Brain microvascular endothelial cell (primary cell): ENCODE data around the gene GATB.

ENCODE experiments used
- DNase-seq: peaks from one replicate; pipeline ENCODE4 v3.0.0-alpha.2; 2020
- H3K27ac ChIP-seq: fragments of 250-450 bp; sonication (Bioruptor Pico); 2 replicates; pipeline ENCODE4 v1.5.1; 2020; ENCODE audit warnings: mild to moderate bottlenecking, moderate library complexity
- H3K27me3 ChIP-seq: fragments of 250-450 bp; sonication (Bioruptor Pico); replicated peaks from 2 replicates; pipeline ENCODE4 v1.5.1; 2020; ENCODE audit warnings: mild to moderate bottlenecking
- H3K36me3 ChIP-seq: fragments of 250-450 bp; sonication (Bioruptor Pico); replicated peaks from 2 replicates; pipeline ENCODE4 v1.5.1; 2020; ENCODE audit warnings: mild to moderate bottlenecking
- H3K4me3 ChIP-seq: 2 replicates; pipeline ENCODE4 v1.5.1; 2011; ENCODE audit warnings: low read depth, mild to moderate bottlenecking, control low read depth, low read length, moderate library complexity
- CTCF ChIP-seq: IDR thresholded peaks from 2 replicates; pipeline ENCODE4 v1.5.1; 2011; ENCODE audit warnings: low read depth, mild to moderate bottlenecking, moderate library complexity, low read length, control low read depth, inconsistent platforms; ENCODE audit errors: missing control alignments
- in situ Hi-C: cut with HindIII; loops from 2 replicates; pipeline ENCODE4 v1.10.0; 2017; ENCODE audit warnings: low sequenced_read_pairs, low pct_ligation_motif_present

Gene GATB

DNA sequence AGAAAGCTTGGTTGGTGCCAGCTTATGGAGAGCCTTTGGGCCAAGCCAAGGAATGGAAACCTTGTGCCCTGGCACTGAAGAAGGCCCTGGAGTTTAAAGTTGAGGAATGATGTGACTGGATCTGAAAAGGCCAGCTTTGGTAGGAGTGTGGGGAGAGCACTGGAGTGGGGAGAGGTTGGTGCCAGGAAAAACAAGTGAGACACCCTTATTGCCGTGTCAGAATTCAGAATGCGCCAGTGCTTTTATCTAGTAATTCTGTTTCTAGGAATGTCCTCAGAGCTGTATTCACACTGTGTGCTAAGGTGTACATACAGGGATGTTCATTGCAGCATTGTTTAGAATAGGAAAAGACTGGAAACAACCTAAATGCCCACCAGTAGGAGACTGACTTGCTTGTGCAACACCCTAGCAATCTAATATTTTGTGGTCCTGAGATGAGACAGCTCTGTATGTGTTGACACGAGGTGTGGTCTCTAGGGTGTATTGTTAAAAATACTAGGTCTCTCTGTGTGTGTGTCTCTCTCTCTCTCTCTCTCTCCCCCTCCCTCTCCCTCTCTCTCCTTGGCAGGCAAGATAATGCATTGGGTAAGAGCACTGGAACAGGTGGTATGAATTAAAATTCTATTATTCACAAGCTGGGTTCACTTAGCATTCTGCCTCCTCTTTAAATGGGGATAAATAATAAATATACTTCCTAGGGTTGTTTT, 107.8 kb downstream of the GATB start:
- no peak for TF ChIP-seq CTCF
- Histone ChIP-seq H3K27ac (no peak overlapping the region), H3K4me3 (no peak overlapping the region), H3K36me3 (no peaks in the 10 kb centered on the region), H3K27me3 (no peaks in the 10 kb centered on the region)
- in situ Hi-C loops, result no loop called here
- no peak for DNase-seq

DNA sequence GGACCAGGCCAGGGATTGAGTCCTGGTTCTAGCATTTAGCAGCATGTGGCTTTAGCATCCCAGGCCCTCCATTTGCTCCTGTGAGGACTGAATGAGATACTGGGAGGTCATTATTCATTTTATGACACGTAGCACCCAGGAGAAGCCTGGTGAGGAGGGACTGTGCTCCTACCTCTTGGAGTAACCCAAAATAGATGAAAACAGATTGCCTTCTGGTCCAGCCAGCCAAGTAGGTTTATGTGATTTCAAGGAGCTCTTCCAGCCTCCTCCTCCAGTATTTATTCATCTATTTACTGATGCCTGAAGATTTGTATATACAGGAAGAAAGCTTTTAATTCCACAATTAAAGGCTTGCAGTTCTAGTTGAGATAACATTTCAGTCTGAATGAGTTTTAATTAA, 109.3 kb downstream of the GATB start:
- H3K4me3 ChIP-seq, result no peak overlapping the region
- in situ Hi-C loops, result no loop called here
- no peak overlapping the region for H3K27ac ChIP-seq
- H3K27me3 ChIP-seq, result no peaks in the 10 kb centered on the region
- H3K36me3 ChIP-seq, result no peaks in the 10 kb centered on the region
- no peak for DNase-seq
- no peak for TF ChIP-seq CTCF

- no peaks in the 10 kb centered on the region for H3K27me3 ChIP-seq
- H3K27ac ChIP-seq, result no peak overlapping the region
- no peaks in the 10 kb centered on the region for H3K36me3 ChIP-seq
- no peak overlapping the region for H3K4me3 ChIP-seq
- DNase-seq, result no peak
- in situ Hi-C loops, result no loop called here
- TF ChIP-seq CTCF, result no peak
Measured at GRCh38 chr4:151649479-151649878, 111.3 kb downstream of the GATB start.

GRCh38 chr4:151646322-151646721, 114.5 kb downstream of the GATB start:
- Histone ChIP-seq H3K4me3 (no peak overlapping the region), H3K36me3 (no peaks in the 10 kb centered on the region), H3K27me3 (no peaks in the 10 kb centered on the region), H3K27ac (no peak overlapping the region)
- in situ Hi-C loops, result no loop called here
- peak; percentile 28 for TF ChIP-seq CTCF
- DNase-seq, result no peak

GRCh38 chr4:151644622-151645021, 116.2 kb downstream of the GATB start:
- in situ Hi-C loops, result no loop called here
- Histone ChIP-seq H3K36me3 (no peaks in the 10 kb centered on the region), H3K4me3 (no peak overlapping the region), H3K27me3 (no peaks in the 10 kb centered on the region), H3K27ac (no peak overlapping the region)
- DNase-seq, result no peak
- TF ChIP-seq CTCF, result peak; percentile 70

GRCh38 chr4:151643564-151643963, 117.2 kb downstream of the GATB start:
- Histone ChIP-seq H3K36me3 (no peaks in the 10 kb centered on the region), H3K27ac (no peak overlapping the region), H3K4me3 (no peak overlapping the region), H3K27me3 (no peaks in the 10 kb centered on the region)
- DNase-seq, result no peak
- in situ Hi-C loops, result no loop called here
- TF ChIP-seq CTCF, result no peak
